ES-I3 (cell line): ENCODE measurements around the gene CDH23.
A peak's percentile ranks its signal among the peaks of the same experiment; 100 is the strongest.

Source experiments
- H3K36me3 ChIP-seq: 2 replicates; pipeline ENCODE4 v1.6.1; 2013; ENCODE audit warnings: mild to moderate bottlenecking, low read length, control low read depth, moderate library complexity; ENCODE audit not compliant: insufficient read depth
- H3K4me1 ChIP-seq: 2 replicates; pipeline ENCODE4 v1.6.1; 2013; ENCODE audit warnings: mild to moderate bottlenecking, control low read depth, low read length; ENCODE audit not compliant: insufficient read depth
- H3K9ac ChIP-seq: 2 replicates; pipeline ENCODE4 v1.6.1; 2013; ENCODE audit warnings: low read depth, mild to moderate bottlenecking, low read length, moderate library complexity
- H3K9me3 ChIP-seq: 2 replicates; pipeline ENCODE4 v1.6.1; 2013; ENCODE audit warnings: mild to moderate bottlenecking, low read length, moderate library complexity; ENCODE audit not compliant: control insufficient read depth, insufficient read depth

CDH23 gene

DNA sequence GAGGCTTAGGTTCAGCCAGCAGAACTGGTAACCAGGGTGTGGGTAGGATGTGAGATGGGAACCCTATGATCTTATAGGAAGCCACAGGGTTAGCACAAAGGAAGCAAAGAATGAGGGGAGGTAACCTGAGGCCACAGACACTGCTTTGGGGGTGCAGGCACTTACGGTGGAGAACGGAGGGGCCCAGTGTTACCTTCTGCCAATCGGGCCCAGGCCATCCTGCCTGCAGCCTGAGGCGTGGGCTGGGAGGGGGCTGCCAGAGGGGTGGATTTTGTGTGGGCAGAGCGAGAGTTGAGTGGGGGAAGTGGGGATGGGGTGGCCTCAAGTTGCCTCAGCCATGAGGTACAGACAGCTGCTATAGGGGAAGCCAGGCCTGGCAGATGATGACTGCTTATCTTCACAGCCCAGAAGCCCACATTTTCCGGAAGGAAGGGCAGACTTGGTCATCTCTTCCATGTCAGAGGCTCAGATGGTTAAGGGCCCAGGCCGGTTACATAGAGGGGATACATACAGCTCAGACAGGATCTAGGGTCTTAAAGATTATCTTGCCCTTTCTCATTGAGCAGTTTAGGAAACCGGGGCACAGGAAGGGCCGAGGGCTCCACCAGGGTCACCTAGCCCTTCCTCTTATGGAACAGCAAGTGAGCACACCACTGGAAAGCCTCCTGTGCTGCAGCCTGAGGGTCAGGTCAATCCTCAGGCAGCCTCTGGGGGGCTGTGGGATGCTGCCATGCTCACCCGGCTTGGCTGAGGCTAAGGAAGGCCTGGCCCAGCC lies 401.0 kb downstream of the CDH23 start:
- no peaks in the 10 kb centered on the region for H3K4me1 ChIP-seq
- H3K9me3 ChIP-seq, result no peaks in the 10 kb centered on the region
- no peaks in the 10 kb centered on the region for H3K36me3 ChIP-seq
- no peak overlapping the region for H3K9ac ChIP-seq

DNA sequence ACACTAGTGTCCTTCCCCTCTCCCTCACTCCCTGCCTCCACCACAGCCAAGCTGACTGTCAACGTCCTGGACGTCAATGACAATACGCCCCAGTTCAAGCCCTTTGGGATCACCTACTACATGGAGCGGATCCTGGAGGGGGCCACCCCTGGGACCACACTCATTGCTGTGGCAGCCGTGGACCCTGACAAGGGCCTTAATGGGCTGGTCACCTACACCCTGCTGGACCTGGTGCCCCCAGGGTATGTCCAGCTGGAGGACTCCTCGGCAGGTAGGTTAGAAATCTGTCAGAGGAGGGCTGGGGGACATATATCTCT lies 401.5 kb downstream of the CDH23 start:
- Histone ChIP-seq H3K9me3 (no peaks in the 10 kb centered on the region), H3K9ac (no peak overlapping the region), H3K4me1 (no peaks in the 10 kb centered on the region), H3K36me3 (no peaks in the 10 kb centered on the region)

- H3K9ac ChIP-seq, result no peak overlapping the region
- H3K4me1 ChIP-seq, result no peaks in the 10 kb centered on the region
- H3K36me3 ChIP-seq, result no peaks in the 10 kb centered on the region
- H3K9me3 ChIP-seq, result no peaks in the 10 kb centered on the region
Measured at GRCh38 chr10:71799112-71799511, 402.4 kb downstream of the CDH23 start.

DNA sequence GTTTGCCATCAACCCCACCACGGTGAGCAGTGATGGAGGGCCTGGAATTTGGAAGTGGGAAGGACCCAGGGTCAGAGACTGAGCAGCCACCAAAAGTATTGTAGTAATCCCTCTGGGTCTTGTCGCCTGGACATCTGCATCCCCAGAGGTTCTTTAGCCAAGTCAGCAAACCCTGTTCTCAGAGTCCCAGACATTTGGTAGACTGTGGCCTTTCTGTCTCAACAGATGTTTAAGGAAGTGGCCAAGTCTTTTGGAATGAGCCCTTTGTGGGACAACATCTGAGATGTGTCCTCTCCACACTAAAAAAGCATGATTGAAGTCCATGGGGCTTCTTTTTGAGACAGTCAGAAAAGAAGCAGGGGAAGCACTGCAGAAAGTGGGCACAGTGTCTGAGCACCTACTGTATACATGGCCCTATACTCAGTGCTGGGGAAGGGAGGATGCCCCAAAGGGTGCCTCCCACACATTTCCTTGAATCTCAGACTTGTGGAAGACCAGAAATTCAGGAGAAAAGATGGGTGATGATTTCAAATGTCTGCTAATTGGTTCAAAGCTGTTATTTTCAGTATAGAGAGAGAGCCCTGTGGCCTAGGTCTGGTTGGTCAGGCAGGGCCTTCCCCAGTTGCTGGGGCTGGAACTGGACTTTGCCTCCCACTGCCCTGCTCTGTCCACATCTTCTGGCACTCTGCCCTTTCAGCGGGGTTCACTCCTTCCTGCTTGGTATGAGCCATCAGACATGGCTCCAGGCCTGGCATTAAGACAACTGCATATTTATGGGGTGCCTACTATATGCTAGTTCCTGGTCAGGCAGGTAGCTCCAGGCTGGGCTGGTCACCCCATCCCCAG lies 403.1 kb downstream of the CDH23 start:
- no peaks in the 10 kb centered on the region for H3K9me3 ChIP-seq
- H3K9ac ChIP-seq, result no peak overlapping the region
- no peaks in the 10 kb centered on the region for H3K4me1 ChIP-seq
- H3K36me3 ChIP-seq, result no peaks in the 10 kb centered on the region

- Histone ChIP-seq H3K4me1 (no peaks in the 10 kb centered on the region; the same call in 1 of the 2 replicates), H3K36me3 (no peaks in the 10 kb centered on the region), H3K9ac (no peak overlapping the region), H3K9me3 (no peaks in the 10 kb centered on the region)
Measured at GRCh38 chr10:71801361-71801760, 404.6 kb downstream of the CDH23 start.

GRCh38 chr10:71802235-71802634 lies 405.5 kb downstream of the CDH23 start:
- H3K4me1 ChIP-seq, result no peaks in the 10 kb centered on the region; the same call in 1 of the 2 replicates
- H3K36me3 ChIP-seq, result no peaks in the 10 kb centered on the region
- H3K9ac ChIP-seq, result no peak overlapping the region
- no peaks in the 10 kb centered on the region for H3K9me3 ChIP-seq

DNA sequence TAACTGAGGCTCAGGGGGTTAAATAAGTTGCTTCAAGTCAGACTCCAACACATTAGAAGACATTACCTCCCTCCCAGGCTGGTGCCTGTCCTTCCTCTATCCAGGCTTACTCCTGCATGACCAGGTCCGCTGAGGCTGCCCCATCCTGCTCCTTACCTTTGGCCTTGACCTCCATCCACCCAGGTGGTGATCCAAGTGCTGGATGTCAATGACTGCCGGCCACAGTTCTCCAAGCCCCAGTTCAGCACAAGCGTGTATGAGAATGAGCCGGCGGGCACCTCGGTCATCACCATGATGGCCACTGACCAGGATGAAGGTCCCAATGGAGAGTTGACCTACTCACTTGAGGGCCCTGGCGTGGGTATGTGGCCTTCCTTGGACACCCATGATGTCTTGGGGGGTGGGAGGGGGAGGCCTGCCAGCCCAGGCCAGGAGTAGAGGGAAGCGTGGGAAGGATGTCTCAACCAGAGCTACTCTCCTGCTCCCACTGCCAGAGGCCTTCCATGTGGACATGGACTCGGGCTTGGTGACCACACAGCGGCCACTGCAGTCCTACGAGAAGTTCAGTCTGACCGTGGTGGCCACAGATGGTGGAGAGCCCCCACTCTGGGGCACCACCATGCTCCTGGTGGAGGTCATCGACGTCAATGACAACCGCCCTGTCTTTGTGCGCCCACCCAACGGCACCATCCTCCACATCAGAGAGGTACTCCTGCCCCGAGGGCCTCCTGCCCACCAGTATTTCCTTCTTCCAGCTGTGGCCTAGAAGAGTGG lies 406.2 kb downstream of the CDH23 start:
- Histone ChIP-seq H3K36me3 (no peaks in the 10 kb centered on the region), H3K4me1 (no peaks in the 10 kb centered on the region; the same call in 1 of the 2 replicates), H3K9ac (no peak overlapping the region), H3K9me3 (no peaks in the 10 kb centered on the region)

GRCh38 chr10:71804077-71804476 lies 407.4 kb downstream of the CDH23 start:
- Histone ChIP-seq H3K36me3 (no peaks in the 10 kb centered on the region), H3K4me1 (no peaks in the 10 kb centered on the region; the same call in 1 of the 2 replicates), H3K9ac (no peak overlapping the region), H3K9me3 (no peaks in the 10 kb centered on the region)

GRCh38 chr10:71805776-71806703 lies 409.3 kb downstream of the CDH23 start:
- Histone ChIP-seq H3K9me3 (no peaks in the 10 kb centered on the region), H3K4me1 (no peaks in the 10 kb centered on the region; the same call in 1 of the 2 replicates), H3K9ac (peak overlapping the region; percentile 19; the same call in 1 of the 2 replicates), H3K36me3 (no peaks in the 10 kb centered on the region)

DNA sequence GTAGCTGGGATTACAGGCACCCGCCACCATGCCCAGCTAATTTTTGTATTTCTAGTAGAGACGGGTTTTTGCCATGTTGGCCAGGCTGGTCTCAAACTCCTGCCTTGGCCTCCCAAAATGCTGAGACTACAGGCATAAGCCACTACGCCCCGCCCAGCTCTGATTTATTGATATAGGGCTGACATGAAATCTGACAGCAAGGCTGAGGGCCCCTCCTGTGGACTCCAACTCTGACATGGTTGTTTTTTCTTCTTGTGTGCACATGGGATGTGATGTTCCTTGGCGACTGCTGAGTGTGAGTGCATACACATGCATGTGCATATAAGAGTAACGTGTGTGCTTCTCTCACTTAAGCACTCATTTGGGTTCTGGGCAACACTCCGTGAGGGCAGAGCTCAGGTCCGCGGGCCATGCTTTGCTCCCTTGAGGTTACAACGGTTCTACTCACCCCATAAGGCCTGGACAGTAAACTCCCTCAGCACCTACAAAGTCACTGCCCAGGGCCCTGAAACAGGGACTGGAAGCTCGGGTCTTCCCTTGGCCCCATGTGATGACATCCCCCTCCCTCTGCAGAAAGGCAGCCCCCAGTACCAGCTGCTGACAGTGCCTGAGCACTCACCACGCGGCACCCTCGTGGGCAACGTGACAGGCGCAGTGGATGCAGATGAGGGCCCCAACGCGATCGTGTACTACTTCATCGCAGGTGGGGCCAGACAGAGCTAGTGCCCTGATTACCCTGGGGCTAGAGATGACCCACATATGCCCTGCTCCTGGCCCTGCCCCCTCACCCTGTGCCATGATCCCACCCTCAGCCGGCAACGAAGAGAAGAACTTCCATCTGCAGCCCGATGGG lies 410.2 kb downstream of the CDH23 start:
- Histone ChIP-seq H3K9ac (no peak overlapping the region), H3K36me3 (no peaks in the 10 kb centered on the region), H3K4me1 (no peaks in the 10 kb centered on the region; the same call in 1 of the 2 replicates)

DNA sequence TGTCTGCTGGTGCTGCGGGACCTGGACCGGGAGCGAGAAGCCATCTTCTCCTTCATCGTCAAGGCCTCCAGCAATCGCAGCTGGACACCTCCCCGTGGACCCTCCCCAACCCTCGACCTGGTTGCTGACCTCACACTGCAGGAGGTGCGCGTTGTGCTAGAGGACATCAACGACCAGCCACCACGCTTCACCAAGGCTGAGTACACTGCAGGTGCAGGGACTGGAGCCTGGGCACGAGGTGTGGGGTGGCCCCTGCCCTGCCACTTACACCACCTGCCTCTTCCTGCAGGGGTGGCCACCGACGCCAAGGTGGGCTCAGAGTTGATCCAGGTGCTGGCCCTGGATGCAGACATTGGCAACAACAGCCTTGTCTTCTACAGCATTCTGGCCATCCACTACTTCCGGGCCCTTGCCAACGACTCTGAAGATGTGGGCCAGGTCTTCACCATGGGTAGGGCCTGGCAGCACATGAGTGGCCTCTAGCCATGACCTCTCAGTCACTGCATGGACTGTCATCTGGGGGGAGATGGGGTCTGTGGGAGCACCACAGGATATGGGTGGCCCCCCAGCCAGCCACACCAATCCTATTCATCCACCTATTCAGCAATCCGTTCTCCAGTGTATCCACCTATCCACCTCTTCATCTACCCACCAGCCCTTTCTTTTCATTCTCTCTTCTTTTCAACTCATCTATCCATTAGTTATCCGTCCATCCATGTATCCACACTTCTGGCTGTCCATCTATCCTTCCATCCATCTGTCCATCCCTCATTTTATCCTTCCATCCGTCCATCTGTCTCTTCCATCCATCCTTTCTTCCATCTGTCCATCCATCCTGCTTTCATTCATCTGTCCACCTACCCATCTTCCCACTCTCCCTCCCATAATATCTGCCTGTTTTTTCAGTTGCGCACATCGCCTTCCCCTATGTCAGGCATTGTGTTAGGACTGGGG lies 411.1 kb downstream of the CDH23 start:
- H3K9me3 ChIP-seq, result no peaks in the 10 kb centered on the region
- H3K9ac ChIP-seq, result no peak overlapping the region
- H3K4me1 ChIP-seq, result no peaks in the 10 kb centered on the region; the same call in 1 of the 2 replicates
- no peaks in the 10 kb centered on the region for H3K36me3 ChIP-seq

More for the DNA sequence above, 410.2 kb downstream of the CDH23 start:
- H3K9me3 ChIP-seq, result no peaks in the 10 kb centered on the region

GRCh38 chr10:71809628-71810027 lies 412.9 kb downstream of the CDH23 start:
- H3K4me1 ChIP-seq, result no peaks in the 10 kb centered on the region; the same call in 1 of the 2 replicates

More at GRCh38 chr10:71809628-71810027, 412.9 kb downstream of the CDH23 start:
- Histone ChIP-seq H3K36me3 (no peaks in the 10 kb centered on the region; the same call in 1 of the 2 replicates), H3K9me3 (no peaks in the 10 kb centered on the region), H3K9ac (no peak overlapping the region)
